GM18507 (cell line): Measurements from ENCODE around the gene MSANTD1.
"Not testable (repeated sequence)": the region's sequence is repeated elsewhere in the genome, so short reads cannot be mapped to it uniquely, and the experiment has no call there.

ENCODE experiments used
- DNase-seq: peaks from one replicate; pipeline ENCODE4 v3.0.0; 2011; ENCODE audit warnings: low read depth; ENCODE audit not compliant: insufficient read length; ENCODE audit errors: extremely low spot score
- FAIRE-seq: peaks from 2 replicates; lab custom pipeline; 2011; peaks lifted over from hg19 to GRCh38; lab: Jason Lieb, UNC

The MSANTD1 gene

DNA sequence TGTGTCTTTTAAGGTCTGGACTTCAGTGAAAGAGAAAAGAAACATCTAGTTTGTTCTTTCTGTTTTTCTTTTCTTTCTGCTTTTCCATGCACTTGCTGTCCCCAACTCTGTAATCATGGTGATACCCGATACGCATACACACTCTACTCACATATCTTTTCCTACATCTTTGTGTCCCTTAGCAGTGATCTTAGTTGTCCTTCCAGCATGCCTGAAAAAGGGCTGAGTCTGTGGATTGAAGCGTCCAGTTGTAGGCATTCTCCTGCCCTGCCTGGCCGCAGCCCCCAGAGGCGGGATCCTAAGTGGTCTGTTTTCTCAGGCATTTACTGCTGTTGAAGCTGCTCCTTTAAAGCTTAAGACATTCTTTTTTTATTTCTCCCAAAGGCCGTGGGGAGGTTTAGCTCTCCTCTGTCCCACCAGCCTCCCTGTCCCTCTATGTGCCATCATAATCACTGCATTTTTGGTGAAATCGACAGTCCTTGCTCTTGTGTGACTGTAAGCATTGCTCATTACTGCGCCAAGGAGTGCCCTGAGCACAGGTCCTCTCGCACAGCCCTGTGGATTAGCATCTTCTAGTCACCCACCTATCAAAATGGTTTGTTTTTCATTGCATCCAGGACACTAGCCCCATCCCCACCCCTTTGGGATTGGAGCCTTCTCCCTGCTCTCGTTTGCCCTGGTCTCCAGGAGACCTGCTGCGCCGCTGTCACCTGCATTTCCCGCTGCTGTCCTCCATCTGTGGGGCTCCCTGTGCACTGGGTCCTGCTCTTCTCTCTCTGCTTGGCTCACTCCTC lies 48.3 kb downstream of the MSANTD1 start:
- FAIRE-seq, result no peak
- DNase-seq, result no peak

DNA sequence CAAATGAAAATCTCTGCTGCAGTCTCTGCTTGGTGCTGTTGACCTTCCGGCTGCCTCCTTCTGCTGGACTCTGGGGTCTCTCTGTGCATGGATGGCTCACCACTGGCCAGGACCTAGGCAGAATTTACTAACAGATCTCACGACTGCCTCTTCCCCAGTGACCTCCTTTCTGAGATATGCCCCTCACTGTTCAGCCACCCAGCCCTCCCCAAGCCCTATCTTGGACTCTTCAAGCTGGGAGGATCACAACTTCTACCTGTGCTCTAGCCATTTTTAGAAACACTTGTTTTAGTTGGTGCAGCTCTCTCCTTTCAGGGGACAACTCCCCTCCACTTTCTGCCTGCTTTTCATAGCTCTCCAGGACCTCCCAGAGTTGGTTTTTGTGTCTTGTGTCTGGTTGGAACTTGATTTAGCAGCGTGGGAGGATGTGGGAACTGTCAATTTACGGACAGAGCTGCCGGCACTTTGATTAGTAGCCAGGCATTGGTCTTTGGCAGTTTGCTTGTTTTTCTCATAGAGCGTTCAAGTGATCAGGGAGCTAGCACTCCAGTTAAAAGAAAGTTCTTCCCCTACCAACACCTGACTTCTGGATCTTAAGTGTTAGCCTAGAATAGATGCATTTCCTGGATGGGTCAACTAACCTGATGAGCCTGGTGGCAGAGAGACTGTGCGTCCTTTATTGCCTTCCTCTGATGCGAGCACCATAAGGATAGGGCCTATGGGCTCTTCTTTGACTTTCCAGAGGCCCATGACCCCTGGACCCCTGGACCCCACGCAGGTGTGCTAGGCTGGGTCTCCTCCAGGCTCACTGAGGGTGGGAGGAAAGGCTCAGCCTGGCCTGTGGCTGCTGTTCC lies 50.4 kb downstream of the MSANTD1 start:
- DNase-seq, result no peak
- FAIRE-seq, result no peak

DNA sequence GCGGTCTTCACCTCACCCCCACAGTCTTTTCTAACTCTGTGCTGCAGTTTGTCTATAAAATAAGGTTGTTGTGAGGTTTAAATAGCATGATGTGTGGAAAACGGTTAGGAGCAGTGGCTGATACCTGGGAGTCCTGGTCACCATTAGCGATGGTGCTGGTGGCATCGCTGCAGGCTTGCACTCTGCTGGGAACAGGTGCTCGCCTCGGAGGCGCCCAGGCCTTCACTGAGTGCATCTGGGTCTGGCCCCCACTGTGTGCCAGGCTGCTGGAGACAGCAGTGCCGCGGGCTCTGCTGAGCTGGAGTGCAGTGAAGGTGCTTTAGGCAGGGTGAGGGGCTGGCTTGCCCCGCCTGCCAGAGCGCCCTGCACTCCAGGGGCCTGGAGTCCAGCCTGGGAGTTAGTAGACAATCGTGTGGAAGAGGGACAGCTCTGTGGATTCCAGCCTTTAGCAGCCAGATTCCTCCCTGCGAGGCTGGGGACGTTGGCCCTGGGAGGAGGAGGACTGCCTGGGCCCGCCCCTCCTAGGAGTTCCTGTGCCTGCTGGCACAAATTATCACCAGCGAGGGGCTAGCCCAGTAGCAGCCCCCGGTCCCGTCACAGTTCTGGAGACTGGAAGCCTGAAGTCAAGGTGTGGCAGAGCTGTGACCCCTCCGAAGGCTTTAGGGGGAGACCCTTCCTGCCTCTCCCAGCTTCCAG lies 51.2 kb downstream of the MSANTD1 start:
- DNase-seq (no peak), FAIRE-seq (no peak)

DNA sequence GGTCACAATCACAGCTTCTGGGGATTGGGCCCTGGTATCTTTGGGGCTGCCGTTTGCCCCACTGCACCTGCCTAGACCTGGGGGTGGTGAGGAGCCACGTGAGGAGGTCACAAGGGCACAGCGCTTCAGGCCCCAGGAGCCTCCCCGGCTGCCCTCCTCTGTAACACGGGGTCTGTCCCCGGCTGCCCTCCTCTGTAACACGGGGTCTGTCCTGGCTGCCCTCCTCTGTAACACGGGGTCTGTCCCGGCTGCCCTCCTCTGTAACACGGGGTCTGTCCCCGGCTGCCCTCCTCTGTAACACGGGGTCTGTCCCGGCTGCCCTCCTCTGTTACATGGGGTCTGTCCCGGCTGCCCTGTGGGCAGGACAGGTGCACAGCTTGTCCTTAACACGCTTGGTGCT lies 51.9 kb downstream of the MSANTD1 start:
- FAIRE-seq, DNase-seq: not testable (repeated sequence)

DNA sequence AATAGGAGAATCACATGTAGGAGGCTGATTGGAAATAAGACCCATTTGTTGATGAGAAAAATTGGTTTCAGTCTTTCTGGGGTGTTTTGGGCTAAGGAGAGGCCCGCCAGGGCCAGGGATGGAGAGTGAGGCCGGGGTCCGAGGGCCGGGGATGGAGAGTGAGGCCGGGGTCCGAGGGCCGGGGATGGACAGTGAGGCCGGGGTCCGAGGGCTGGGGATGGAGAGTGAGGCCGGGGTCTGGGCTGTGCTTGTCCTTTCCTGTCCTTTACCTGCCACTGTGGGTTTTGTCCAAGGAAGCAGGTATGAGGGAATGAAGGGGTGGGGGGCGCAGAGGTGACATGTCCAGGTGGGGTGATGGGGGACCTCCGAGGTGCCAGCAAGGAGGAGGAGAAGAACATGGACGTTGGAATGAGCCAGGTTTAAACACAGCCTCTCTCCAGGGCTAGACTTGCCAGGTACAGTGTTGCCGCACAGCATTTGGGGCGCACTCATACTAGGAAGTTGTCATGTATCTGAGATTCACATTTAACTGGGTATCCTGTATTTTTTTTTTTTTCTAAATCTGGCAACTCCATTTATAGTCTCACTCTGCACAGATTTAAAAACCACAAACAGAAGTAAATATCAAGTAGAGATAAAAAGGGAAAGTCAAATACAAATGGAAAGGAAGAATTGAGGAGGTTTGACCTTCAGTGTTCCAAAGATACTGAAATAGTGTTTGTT lies 52.7 kb downstream of the MSANTD1 start:
- FAIRE-seq (no peak), DNase-seq (no peak)

DNA sequence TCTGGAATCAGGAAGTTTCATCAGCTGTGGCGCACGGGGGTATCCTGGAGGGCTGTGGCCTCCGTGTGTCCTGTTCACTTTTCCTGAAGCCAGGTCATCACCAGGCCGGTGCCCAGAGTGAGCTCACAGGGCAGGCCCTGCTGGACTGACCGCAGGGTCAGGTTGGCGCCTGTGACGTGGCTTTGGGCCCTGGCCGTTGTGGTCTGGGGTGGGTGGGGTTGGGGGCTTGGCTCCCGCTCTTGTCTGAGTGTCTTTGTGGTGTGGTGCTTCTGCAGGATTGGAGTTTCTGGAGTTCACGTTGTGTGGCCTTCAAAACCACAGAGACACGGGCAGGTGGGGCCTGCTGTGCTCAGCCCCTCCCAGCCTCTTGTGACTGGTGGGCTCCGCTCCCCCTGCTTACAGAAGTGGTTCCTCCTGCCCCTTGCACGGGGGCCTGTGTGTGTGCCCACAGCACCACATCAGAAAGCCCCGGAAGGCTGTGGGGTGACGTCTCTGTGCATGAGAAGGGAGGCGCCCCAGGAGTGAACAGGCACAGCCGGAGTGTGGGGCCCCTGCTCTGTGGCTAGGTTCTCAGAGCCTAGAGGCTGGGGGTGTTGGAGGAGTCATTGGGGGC lies 53.3 kb downstream of the MSANTD1 start:
- DNase-seq, result no peak
- FAIRE-seq, result no peak

DNA sequence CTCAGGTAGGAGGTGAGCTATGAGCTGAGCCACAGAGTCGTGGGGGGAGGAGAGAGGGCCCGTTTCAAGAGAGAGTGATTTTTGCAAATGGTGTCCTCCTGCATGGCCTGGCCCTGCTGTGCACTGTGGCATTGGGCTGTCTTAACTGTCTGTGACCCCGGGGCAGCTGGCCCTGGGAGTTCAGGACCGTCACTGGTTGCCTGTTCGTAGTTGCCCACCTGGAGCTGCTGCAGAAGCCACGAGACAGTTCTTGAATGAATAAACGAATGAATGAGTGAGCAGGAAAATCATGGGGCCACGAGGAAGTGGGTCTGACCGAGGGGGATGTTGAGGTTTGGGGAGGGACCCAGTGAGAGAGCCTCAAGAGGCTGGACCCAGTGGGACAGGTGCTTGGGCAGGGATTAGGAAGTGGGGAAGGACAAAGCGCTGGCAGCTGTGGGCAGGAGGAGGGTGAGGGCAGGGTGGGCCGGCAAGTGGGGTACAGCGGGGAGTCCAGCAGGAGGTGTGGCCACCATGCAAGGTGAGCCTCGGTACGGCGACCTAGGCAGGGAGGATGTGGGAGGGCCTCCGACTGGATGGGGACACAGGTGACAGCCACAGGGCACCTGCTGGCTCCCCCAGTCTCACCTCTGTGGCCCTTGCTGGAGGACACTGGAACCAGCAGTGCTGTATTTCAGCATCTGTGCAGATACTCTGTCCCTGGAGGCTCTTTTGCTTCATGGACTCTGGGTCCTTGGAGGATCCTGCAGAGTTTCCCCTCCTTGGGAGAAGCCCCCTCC lies 54.0 kb downstream of the MSANTD1 start:
- DNase-seq (no peak), FAIRE-seq (no peak)

DNA sequence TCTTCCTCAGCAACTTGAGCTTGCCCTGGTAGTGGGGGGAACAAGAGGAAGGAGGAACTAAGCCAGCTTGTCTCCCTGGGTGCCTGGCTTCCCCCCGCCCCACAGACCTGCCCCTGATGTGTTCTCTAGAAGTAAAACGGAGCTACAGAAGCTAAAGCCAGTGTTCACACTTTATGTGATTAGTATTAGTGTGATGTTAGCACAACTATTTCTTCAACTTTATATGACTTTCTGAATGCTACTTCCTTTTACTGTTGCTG lies 54.5 kb downstream of the MSANTD1 start:
- FAIRE-seq (no peak), DNase-seq (no peak)

DNA sequence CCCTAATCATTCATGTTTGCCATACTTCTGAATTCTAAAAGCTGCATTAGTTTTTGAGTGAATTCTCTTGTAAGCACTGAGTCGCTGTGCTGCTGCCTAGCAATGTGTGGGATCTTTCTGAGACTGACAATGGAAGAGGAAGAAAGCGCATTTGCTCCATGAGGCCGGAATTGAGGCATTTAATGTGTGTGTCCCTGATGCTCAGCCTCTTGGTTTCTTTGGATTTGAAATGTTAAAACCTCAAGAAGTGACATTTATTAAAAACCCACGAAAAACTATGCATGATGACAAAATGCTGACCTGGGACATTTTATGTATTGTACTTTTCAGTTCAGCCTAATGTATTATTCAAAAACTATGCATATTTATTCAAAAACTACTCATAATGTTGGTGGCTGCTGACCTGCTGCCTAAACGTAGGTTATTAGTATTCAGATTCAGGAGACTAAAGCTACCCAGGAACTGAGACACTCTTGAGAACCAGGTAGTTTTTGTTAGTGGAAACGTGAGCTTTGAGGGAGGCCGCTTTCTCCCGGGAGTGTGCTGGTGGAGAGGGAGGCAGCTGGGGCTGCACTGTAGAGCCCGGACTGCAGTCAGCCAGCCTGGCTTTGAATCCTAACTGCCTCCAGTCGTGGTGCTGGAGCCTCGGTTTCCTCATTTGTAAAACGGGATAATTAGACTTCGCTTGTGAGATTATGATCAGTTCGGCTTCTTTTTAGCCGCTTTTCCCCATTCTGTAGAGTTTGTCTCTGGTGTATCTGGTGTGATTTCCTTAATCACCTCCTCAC lies 55.2 kb downstream of the MSANTD1 start:
- DNase-seq, result no peak
- FAIRE-seq, result no peak

DNA sequence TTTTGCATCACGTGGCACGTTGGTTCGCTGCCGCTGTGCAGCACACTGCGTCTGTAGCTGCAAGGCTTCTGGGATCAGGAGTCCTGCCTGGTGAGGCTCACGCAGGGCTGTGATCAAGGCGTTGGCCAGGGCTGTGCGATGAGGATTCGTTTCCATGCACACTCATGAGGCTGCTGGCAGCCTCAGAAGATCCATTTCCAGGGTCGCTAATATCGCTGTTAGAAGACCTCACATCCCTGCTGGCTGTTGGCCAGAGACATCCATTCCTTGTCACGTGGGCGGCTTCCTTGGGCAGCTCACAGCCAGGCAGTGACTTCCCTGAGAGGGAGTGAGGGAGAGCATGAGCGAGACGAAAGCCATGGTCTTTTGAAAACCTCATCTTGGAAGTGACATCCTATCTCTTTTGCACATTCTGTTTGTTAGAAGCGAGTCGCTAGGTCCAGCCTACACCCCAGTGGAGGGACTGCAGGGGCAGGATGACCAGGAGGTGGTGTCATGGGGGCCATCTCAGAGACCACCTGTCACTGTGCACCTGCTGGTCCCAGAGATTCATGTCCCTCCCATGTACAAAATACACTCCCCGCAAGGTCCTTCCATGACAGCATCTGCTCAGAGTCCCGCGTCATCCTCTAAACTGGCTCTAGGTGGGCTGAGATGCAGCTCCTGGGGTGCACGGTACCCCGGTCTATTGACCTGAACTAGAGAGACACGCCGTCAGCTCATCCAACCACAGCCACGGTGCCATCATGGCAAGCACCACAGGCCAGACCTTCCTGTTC lies 56.1 kb downstream of the MSANTD1 start:
- DNase-seq, result no peak
- no peak for FAIRE-seq

DNA sequence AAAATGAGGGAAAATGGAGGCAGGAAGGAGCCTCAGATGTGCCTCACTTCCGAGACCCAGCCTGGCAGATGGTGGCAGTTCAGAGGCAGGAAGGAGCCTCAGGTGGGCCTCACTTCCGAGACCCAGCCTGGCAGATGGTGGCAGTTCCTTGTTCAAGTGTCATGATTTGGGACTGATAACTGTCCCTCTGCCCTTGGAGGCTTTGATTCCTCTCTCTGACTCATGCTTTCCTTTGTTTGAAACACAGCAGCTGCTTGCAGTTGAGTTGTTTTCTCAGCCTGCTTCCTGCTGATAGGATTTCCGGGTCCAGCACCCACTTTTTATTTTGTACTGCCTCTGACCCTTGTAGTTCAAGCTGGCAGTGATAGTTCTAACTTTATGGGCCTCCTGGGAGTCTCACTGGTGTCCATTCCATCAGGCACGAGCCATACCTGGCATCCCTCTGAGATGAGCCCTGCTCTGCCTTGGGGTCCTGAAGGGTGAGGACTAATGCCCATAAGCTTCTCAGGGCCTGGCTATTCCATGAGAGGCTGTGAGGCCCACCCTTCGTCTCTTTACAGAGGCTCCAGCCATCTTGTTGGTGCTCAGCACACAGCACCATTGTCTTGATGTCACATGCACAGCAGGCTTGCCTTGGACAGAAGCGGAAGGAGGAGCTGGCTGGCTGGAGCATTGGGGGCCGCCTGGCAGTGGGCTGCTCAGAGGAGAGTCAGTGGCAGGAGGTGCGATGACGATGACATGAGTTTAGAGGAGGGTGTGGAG lies 56.8 kb downstream of the MSANTD1 start:
- no peak for FAIRE-seq
- DNase-seq, result no peak
